HG02970 (cell line): ENCODE data around the gene HAUS3.

Experiments
- ATAC-seq: cut with Tn5 transposase; IDR thresholded peaks from one replicate; pipeline ENCODE4 v1.9.1; 2021; ENCODE audit warnings: mild to moderate bottlenecking, moderate library complexity, moderate number of reproducible peaks; ENCODE audit not compliant: unreplicated experiment, low FRiP score

HAUS3 gene

DNA sequence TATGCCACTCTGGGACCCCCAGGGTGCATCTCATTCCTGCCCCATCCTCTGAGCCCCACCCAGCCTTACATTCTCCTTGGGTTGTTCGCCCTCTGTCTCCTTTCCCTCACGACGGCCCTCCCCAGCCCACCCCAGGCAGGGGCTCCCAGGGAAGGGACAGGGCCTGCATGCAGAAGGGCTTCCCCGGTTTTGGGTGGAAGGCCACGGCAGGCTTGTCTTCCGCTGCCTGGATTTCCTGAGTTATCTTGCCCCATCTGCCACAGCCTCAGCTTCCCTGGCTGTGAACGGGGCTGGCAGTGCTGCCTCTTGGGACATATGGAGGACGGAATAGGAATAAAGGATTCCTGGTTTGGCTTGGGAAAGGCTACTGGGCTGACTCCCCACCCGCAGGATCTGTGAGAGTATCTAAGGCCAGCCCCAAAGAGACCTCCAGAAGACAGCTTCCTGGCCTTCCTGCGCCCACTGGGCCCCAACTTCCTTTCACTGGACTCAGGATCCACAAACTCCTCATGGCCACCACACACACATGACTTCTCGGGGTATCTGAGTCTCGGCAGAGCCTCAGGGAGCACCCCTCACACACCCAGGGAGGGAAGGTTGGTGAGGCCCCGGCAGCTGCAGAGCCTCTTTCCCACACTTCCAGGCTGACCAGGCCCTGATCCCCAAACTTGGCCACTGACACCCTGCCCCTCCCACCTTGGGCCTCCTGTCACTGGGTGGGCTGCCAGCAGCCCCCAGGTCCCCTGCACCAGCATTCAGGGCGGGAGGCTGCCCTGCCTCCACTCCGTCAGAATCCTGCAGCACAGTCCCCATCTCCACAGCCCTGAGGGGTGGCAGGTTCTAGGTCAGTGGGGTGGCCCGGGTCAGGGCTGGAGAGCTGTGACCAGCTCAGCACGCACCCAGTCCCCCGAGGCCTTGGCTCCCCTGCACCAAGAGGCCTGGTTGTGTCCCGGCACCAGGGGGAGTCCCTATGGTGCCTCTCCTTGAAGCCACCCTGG is 23.5 kb upstream of the HAUS3 start:
- ATAC-seq, result no peak

DNA sequence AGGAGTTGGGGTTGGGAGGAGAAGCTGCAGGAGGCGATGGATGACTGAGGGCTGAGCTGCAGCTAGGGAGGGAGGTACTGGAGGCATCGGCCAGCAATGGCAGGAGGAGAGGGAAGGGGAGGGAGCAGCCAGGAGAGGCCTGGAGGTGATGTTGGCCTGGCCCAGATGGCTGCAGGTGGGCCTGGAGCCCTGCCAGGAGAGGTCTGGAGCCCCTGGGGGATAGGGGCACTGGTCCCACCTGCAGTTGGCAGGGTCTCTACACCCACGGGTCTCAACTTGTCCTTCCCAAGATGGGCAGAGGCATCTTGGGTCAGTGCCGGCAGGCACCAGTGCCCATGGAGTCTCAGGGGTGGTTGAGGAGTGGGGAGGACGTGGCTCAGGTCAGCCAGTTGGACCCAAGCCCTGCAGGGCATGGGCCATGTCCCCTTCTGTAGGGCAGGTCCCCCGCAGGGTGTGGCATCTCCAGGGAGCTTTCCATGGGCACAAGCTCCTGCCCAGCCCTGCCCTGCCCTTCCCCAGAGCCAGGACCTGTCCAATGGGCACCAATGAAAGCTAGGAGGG is 22.6 kb upstream of the HAUS3 start:
- no peak for ATAC-seq

DNA sequence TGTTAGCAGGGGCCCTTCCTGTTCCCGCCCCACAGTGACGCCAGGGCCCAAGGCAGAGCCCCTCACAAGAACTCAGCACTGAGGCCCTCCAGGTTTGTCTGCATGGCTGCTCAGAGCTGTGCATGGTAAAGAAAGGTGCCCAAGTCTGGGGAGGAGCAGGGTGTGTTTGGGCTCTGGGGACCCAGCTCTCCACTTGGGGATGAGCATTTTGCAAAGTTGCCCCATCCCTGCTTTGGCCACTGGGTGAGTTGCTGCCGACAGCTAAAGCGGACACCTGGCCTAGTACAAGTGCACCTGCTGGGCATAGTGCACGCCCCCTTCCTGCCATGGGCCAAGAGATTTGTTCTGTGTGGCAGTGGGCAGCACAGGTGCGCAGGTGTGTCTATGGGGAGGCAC is 22.0 kb upstream of the HAUS3 start:
- no peak for ATAC-seq

DNA sequence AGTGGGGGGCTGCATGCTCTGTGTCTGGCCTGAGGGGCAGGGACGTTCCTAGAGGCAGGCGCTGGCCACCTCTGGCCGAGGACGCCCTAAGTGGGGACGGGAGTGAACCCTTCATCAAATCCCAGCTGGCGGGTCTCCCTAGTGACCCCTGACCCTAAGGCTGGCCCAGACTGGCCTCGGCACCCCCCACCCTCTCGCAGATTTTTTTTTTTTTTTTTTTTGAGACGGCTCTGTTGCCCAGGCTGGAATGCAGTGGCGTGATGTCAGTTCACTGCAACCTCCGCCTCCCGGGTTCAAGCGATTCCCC is 21.0 kb upstream of the HAUS3 start:
- ATAC-seq, result no peak

DNA sequence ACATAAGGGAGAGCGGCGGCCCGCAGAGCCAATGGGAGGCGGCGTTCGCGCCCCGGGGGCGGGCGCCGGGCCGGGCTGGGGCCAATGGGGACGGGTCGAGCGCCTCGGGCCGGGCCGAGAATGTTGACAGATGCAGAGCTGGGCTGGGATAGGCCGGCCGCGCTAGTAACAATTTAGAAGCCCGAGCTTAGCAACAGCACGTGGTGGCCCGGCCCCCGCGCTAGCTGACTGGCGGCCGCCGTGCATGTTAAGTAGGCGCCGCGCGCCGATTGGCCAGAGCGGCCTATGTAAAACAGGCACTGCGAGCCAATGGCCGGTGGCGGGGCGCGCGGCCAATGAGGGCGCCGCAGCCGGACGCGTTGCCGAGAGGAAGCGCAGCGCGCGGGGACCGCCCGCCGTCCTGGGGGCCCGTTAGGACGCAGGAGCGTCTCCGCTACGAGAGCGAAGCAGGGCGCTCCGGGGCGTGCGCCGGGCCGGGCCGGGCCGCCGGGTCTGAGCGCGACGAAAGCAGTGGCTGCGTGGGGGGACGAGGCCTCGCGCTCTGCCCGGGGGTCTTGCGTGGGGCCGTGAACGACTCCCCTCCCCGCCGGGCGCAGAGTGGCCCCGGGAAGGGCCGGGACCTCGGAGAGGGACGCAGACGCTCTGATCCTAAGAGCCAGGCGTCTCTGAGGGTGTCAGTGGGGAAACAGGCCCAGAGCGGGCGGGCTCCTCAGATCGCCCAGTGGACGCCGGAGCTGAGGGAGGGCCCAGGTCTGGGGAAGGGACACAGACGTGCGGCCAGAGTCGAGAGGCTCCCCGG is 20.4 kb upstream of the HAUS3 start:
- ATAC-seq, result peak; percentile 93

DNA sequence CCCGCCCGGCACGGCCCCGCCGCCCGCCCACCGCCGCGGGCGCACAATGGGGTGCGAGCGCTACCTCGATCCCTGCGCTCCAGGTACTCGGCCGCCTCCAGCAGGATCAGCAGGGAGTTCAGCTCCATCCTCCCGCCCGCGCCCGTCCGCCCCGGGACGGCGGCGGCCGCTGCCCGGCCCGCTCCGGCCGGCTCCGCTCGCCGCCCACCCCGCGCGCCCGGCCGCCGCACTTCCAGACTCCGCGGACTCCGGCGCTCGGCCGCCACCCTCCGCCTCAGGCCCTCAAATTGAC is 19.9 kb upstream of the HAUS3 start, which contains the start of gene MXD4:
TSS of gene MXD4 (minus strand) at position 257 of the 292 bp plus-strand sequence. CDS start at position 128, 129 bp downstream.
- ATAC-seq, result no peak

DNA sequence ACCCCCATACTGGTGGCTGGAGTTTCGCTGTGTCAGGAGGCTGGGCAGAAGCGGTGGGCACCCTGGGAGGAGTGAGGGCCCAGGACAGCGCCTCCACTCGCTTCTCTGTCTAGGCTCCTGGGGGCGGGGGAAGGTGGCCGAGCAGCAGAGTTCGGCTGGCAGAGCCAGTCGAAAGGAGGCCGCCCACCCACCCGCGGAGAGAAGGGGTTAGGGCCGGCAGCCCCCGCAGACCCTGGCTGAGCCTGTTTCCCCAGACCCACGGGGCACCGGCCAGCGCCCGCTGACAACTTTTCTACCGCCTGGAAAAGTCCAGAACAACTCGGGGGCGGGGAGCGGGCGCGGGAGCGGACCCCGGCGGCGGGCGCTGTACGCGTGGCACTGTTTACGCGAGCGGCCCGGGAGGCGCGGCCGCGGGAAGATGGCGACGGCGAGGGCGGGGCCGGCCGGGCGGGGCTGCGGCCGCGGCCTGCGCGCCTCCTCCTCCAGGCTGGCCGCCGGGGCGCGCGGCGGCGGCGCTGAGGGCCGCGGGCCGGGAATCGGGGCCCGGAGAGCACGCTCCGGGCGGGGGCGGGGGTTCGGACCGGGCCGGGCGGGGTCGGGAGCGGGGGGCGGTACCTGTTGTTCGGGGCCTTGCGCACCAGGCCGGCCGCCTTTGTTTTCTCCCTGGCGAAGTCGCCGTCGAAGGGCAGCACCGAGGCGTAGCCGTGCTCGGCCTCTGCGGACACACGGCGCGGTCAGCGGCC is 19.4 kb upstream of the HAUS3 start:
- no peak for ATAC-seq

DNA sequence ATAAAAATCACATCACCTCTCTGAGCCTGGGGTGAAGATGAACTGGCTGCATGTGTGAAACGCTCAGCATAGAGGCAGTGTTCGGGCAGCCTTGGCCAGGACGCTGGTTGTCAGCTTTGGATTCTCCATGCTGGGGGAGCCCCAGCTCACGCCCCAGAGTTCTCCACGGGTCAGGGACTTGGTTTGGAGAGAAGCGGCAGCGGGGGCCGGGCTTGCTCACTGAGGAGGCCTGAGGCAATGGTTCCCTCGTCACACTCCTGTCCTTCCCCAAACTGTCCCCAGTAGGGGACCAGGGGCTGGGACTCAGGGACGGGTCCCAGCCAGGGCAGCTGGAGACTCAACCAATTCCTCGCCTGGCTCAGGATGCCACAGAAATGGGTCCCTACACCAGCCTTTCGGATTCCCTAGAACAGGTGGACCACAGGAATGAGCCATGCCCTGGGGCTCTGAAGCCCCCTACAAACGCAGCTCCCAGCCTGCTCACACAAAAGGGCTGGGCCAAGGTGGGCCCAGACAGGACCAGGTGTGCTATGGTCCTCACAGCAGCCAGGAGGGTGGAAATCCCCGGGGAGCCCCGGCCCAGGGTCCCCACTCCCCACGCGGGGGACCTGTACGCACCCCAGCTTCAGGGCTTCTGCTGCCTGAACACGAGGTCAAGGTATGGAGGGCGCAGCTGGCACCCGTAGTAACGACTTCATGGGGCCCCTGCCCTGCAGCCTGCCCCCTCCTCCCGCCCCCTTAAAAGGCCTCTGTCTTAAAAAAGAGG is 18.6 kb upstream of the HAUS3 start:
- no peak for ATAC-seq

DNA sequence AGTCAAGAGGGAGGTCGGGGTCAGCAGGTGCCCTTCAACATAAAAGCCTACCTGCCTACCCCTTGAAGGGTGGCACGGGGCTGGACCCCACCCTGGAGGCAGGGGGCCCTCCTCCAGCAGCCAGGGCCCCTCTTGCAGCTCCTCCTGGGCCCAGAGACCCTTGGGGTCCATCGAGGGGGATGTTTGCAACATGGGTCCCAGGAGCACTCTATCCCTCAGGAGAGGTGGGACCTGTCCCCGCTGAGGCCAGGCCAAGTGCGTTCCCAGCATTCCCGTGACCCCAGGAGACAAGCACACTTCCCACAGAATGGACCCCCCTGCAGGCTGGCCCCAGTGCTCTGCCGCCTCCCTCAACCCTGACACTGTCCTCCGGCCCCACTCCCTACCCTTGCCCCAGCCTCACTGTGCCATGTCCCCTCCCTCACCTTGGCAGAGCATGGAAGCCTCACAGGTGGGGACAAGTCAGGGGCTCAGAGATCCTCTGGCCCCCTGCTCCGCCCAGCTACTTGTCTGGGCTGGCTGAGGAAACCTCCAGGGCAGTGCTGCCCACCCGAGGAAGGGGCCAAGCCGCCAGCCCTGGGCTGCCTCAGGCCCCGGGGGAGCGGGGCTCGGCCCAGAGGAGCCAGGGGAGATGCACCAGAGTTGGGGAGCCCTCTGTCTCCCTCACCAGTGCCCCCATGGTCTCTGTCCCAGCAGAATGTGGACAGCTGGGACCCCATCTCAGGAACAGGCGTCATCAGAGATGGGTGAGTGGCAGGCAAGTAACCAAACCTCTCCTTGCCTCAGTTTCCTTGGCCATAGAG is 17.8 kb upstream of the HAUS3 start:
- ATAC-seq, result no peak

DNA sequence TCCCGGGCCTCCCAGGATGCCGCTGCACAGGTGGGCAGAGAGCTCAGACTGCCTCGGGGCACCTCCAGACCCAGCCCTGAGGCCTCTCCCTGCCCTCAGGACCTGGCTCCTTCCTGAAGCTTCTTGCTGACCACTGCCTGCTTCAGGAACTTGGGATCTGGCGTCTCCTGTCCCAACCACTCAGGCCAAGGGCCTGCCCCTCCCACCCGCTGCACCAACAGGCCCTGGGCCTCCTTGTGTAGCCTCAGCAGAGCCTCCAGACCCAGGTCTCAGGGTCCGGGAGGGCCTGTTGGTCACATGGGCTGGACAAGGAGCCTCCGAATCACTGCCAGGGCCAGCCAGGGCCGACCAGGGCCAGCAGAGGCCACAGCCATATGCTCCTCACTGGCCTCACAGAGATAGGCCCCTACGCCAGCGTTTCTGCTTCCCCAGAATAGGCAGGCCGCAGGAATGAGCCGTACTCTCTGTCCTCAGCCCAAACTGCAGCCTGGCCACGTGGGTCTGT is 17.2 kb upstream of the HAUS3 start:
- ATAC-seq, result no peak

DNA sequence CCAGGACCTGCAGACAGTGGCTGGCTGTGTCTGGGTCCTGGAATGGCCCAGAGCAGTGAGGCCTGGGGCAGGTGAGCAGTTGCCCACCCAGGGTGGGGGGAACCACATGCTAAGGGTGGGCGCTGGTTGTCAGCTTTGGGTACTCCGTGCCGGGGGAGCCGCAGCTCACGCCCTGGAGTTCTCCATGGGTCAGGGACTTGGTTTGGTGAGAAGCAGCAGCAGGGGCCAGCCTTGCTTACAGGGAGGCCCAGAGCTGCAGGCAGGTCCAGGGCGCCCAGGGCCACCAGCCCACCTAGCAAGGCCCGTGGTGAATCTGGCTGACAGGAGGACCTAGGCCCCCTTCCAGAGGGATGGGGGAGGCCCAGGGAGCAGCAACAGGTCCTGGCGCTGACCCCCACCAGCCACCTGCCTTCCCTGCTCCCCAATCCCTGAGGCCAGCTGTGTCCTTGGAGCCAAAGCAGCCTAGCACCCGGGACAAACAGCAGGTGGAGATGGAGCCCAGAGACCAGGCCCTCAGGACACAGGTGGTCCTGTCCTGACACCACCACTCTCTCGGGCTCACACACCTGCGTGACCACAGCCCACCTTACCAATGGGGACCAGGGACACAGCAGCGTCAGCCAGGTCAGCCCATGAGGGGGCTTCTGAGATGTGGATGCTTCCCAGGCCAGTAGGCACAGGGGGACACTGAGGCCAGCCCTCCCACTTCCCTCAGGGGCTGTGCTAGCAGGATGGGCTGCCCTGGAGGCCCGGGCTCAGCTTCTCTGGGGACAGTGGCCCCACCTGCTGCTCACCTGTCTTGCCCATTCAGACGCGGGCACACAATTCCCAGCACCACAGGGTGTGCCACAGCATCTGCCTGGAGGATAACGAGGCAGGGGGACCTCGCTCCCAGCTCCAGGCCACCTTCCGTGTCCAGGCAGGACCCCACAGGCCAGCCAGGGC is 16.4 kb upstream of the HAUS3 start:
- no peak for ATAC-seq

DNA sequence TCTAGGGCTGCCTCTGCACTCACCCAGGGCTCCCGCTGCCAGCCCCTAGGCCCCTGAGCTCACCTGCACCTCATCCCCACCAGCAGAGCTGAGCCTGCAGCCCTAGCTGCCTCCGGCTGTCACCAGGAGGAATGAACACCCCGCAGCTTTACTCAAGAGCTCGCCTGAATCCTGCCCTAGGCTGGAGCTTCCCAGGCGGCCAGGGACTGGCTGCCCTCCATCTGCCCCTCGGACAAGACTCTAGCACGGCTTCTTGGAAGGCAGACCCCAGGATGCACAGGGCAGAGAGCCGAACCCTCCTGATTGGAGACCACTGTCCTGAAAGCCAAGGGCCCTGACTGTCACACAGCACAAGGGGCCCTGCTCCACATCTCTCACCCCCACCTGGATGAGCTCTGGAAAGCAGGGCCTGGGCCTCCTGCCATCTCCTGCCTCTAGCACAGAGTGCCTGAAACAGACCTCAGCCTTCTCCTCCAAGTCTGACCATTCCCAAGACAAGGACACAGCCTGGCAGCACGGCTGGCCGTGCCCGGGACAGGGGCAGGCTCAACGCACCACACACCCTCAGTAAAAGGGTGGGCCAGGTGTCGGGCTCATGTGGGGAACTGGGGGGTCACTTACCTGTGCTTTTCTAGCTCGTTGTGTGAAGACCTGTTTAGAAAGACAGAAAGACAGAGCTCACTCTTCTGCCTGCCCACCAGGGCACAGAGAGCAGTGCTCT is 15.6 kb upstream of the HAUS3 start:
- ATAC-seq, result no peak

DNA sequence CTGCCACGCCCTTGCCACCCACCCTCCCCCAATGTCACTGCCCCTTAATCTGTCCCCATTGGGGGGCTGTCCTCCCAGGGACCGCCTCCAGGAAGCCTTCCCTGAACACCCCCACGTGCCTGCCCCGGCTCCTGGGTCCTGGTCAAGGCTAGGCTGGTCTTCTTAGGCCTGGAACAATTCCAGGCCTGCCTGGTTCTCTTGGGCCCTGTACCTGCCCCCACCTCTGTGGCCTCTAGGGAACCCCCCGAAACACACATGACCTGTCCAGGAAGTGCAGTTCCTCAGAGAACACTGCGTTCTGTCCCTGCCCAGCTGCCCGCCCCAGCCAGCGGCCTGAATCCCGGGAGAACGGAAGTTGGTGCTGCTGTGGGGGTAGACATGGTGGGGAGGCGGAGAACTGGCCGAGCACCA is 14.9 kb upstream of the HAUS3 start:
- no peak for ATAC-seq

DNA sequence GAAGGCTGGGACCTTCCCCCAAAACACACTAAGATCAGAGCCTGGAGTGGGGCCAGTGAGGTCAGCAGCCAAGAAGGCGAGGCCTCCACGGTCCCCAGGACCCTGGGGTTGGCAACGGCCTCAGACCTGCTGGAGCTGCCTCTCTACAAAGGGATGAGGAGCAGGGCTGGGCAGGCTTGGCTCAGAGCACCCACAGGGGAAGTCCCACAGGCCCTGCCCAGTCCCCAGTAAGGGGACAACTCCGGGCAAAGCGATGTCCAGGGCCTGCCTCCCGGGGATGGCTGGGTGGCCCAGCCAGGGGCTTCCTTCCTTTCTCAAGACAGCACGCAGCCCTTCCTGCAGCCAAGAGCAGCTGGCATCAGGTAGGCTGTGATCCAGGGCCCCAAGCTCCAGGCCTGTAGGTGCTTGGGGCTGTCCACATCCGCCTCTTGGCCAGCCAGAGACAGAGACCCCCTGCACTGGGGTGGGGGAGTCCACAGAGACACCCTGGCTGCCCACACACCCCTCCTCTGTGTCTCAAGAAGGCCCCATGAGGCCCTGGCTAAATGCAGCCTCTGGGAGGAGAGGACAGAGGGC is 14.3 kb upstream of the HAUS3 start:
- ATAC-seq, result no peak

DNA sequence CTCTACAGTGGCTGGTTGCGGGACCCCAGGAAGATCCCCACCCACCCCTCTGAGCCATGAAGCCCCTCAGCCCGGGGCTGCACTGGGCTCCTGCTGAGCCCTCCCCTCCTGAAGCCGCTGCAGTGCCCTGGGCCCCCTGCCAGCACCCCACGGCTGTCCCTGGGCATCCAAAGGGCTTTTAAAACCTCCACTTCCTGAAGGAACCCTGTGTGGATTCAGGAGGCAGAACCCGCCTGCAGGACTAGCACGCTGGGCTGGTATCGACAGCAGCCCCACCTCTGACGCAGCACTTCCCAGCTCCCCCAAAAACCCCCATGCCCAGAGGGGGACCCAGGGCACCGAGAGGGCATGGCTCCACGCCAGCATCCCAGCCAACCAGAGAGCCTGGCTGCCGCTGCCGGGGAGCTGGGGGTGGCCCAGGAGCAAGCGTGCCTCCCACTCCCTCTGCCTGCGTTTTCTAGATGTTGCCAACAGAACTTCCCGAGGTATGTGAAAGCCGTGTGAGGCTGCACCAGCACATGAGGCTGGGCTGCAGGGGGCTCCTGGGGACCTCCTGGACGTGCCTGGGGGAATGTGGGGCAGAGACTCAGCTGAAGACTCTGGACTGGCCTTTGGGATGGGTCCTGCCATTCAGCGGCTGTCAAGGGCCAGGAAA is 13.7 kb upstream of the HAUS3 start:
- no peak for ATAC-seq

DNA sequence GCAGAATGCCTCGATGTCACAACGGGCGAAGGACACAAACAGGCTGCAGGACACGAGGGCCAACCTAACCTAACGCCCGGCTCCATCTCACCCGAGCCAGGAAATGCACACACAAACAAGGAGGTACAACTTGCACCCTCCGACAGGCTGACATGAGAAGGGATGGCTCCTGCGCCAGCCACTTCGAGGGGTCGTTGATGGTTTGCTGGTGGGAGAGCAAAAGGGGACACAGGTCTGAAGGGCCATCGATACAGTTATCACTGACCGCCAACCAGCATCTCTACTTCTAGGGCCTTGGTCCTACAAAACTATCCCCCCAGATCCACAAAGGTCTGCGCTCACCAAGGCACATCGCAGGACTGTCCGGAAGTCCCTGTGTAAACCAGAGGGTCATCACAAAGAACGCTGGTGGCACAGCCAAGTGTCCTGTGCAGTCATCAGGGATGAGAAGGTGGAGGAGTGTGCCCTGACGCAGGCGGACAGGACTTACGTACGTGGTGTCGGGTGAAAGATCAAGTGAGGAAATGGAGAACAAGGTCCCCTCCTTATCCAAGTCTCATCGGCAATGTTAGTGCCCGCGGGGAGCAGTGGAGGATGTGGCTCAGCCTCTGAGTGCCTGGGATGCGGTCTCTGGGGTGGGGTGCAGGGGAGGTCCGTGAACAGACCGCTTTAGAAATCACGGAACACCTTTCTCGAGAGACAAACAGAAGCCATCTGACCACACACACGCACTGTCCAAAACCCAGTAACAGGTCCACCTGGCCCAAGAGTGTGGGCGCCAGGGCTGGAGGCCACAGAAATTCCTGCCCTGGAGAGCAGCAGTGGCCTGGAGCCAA is 13.0 kb upstream of the HAUS3 start:
- ATAC-seq, result no peak
